PC-9 (cell line): ENCODE measurements around the gene TLR4. TPM values are rescaled to one million over a fixed set of nuclear protein-coding genes. Genes with fewer than 3 reads are reported as not detected.

Source experiments
- BruUV-seq: library from RNA; stranded (reverse); fragments of 400-500 nt; replicated peaks from 2 replicates; lab custom pipeline; 2021; lab: Mats Ljungman, UMichigan
- CTCF ChIA-PET: fragments of 300-600 bp; sonication (Branson Sonifier 250); formaldehyde crosslinking; loops from one replicate; lab custom pipeline; 2022; ENCODE audit warnings: antibody characterized with exemption; lab: Charles Lee
- POLR2A ChIA-PET: fragments of 300-600 bp; sonication (Branson Sonifier 250); formaldehyde crosslinking; loops from one replicate; lab custom pipeline; 2022; ENCODE audit warnings: antibody characterized with exemption; ENCODE audit not compliant: unreplicated experiment; lab: Charles Lee
- DNase-seq, 2 experiments: peaks; one replicate each; pipeline versions ENCODE4 v3.0.0 to v3.0.0-alpha.2; 2015 to 2022; ENCODE audit warnings: mixed read lengths in 1 of 2
- H2AFZ ChIP-seq: fragments of 200-600 bp; sonication (generic); 2 replicates; pipeline ENCODE4 v1.8.1; 2017; ENCODE audit warnings: antibody characterized with exemption
- H3F3A ChIP-seq: fragments of 200-600 bp; sonication (generic); 2 replicates; pipeline ENCODE4 v1.8.1; 2017; ENCODE audit warnings: antibody characterized with exemption, mild to moderate bottlenecking, low read depth; ENCODE audit not compliant: insufficient read depth
- H3K27ac ChIP-seq: fragments of 200-600 bp; sonication (generic); 2 replicates; pipeline ENCODE4 v1.6.1; 2016; ENCODE audit warnings: mixed run types
- H3K27me3 ChIP-seq: fragments of 200-600 bp; sonication (generic); 2 replicates; pipeline ENCODE4 v1.6.1; 2016; ENCODE audit warnings: low read depth, mixed run types; ENCODE audit not compliant: insufficient read depth
- H3K36me3 ChIP-seq: fragments of 200-600 bp; sonication (generic); 2 replicates; pipeline ENCODE4 v1.6.1; 2016; ENCODE audit warnings: low read depth, mixed run types
- H3K4me1 ChIP-seq: fragments of 200-600 bp; sonication (generic); replicated peaks from 2 replicates; pipeline ENCODE4 v1.6.1; 2016; ENCODE audit warnings: mixed run types; ENCODE audit not compliant: insufficient read depth
- H3K4me2 ChIP-seq: fragments of 200-600 bp; sonication (generic); 2 replicates; pipeline ENCODE4 v1.6.1; 2017; ENCODE audit warnings: mixed run types
- H3K4me3 ChIP-seq: fragments of 200-600 bp; sonication (generic); 2 replicates; pipeline ENCODE4 v1.6.1; 2016; ENCODE audit warnings: mixed run types
- H3K79me2 ChIP-seq: fragments of 200-600 bp; sonication (generic); 2 replicates; pipeline ENCODE4 v1.6.1; 2017; ENCODE audit warnings: low read depth, mixed run types
- H3K9me2 ChIP-seq: fragments of 200-600 bp; sonication (generic); 2 replicates; pipeline ENCODE4 v1.8.1; 2017; ENCODE audit warnings: mild to moderate bottlenecking; ENCODE audit not compliant: insufficient read depth
- H3K9me3 ChIP-seq: fragments of 200-600 bp; sonication (generic); 2 replicates; pipeline ENCODE4 v1.8.1; 2016; ENCODE audit warnings: low read depth; ENCODE audit not compliant: insufficient read depth
- H4K20me1 ChIP-seq: fragments of 200-600 bp; sonication (generic); 2 replicates; pipeline ENCODE4 v1.8.1; 2017; ENCODE audit not compliant: insufficient read depth
- CTCF ChIP-seq: fragments of 200-600 bp; sonication (generic); conservative IDR thresholded peaks from 2 replicates; pipeline ENCODE4 v1.6.1; 2017; ENCODE audit warnings: mixed run types, antibody characterized with exemption, mild to moderate bottlenecking, moderate library complexity
- EZH2 ChIP-seq: fragments of 200-600 bp; sonication (generic); IDR thresholded peaks from 2 replicates; pipeline ENCODE4 v1.8.0; 2017; ENCODE audit warnings: antibody characterized with exemption, low read depth
- intact Hi-C: fragments of 100-400 bp; cut with micrococcal nuclease; formaldehyde crosslinking; loops from one replicate; pipeline ENCODE4 v1.10.0; 2022; ENCODE audit not compliant: unreplicated experiment
- total RNA-seq: library from RNA; stranded (reverse); gene quantifications from 2 replicates; pipeline ENCODE4 v1.2.3, GENCODE V29; 2021

Gene TLR4
- total RNA-seq, 1 experiment from 2014 or later: 0.55 TPM

- no peak for DNase-seq
- TF ChIP-seq EZH2 (no peak), CTCF (no peak)
- H3K79me2 ChIP-seq: no peaks in the 10 kb centered on the region
- H3K27ac ChIP-seq: no peak overlapping the region
- intact Hi-C loops: no loop called here
- no peak overlapping the region for H3K4me3 ChIP-seq
- no peak overlapping the region for H3K4me2 ChIP-seq
- H3K9me2 ChIP-seq: no peaks in the 10 kb centered on the region
- H3K36me3 ChIP-seq: no peaks in the 10 kb centered on the region
- ChIA-PET POLR2A (no interaction called here), CTCF (no interaction called here)
- no peaks in the 10 kb centered on the region for H4K20me1 ChIP-seq
- H2AFZ ChIP-seq: no peak overlapping the region
- BruUV-seq: no TSS peak
- H3F3A ChIP-seq: no peaks in the 10 kb centered on the region
- H3K9me3 ChIP-seq: 0 out of 2 replicates have a peak, but pooled peaks cover 3% of the 10 kb centered on the region
- H3K27me3 ChIP-seq: no peaks in the 10 kb centered on the region
- no peaks in the 10 kb centered on the region for H3K4me1 ChIP-seq
These were observed 18.0 kb downstream of the TLR4 start for GRCh38 chr9:117722108-117722761.

GRCh38 chr9:117723986-117724625 lies 19.9 kb downstream of the TLR4 start:
- no peaks in the 10 kb centered on the region for H3K36me3 ChIP-seq
- CTCF ChIA-PET: no interaction called here
- 0 out of 2 replicates have a peak, but pooled peaks cover 3% of the 10 kb centered on the region for H3K9me3 ChIP-seq
- H2AFZ ChIP-seq: no peak overlapping the region
- no peak overlapping the region for H3K4me3 ChIP-seq
- POLR2A ChIA-PET: no interaction called here
- BruUV-seq: no TSS peak
- no peaks in the 10 kb centered on the region for H4K20me1 ChIP-seq
- no peaks in the 10 kb centered on the region for H3K79me2 ChIP-seq
- no peak for DNase-seq
- H3K27ac ChIP-seq: no peak overlapping the region
- H3K9me2 ChIP-seq: no peaks in the 10 kb centered on the region
- H3K4me2 ChIP-seq: no peak overlapping the region
- H3K4me1 ChIP-seq: no peaks in the 10 kb centered on the region
- TF ChIP-seq EZH2: no peak
- TF ChIP-seq CTCF: no peak
- H3K27me3 ChIP-seq: no peaks in the 10 kb centered on the region
- intact Hi-C loops: no loop called here
- H3F3A ChIP-seq: no peaks in the 10 kb centered on the region

GRCh38 chr9:117725426-117725887 lies 21.3 kb downstream of the TLR4 start:
- H3K4me3 ChIP-seq: no peak overlapping the region
- ChIA-PET POLR2A (no interaction called here), CTCF (no interaction called here)

More at GRCh38 chr9:117725426-117725887, 21.3 kb downstream of the TLR4 start:
- no TSS peak for BruUV-seq
- Histone ChIP-seq H3K79me2 (no peaks in the 10 kb centered on the region), H3K4me2 (no peak overlapping the region), H3F3A (no peaks in the 10 kb centered on the region), H3K36me3 (no peaks in the 10 kb centered on the region), H3K27me3 (no peaks in the 10 kb centered on the region), H3K27ac (no peak overlapping the region), H3K9me3 (0 out of 2 replicates have a peak, but pooled peaks cover 3% of the 10 kb centered on the region), H4K20me1 (no peaks in the 10 kb centered on the region), H3K9me2 (no peaks in the 10 kb centered on the region), H2AFZ (no peak overlapping the region), H3K4me1 (no peaks in the 10 kb centered on the region)
- intact Hi-C loops: no loop called here
- no peak for TF ChIP-seq EZH2
- DNase-seq: no peak
